OCI-LY1 (cell line): ENCODE data around the gene GNG12.

Experiments used
- H2AFZ ChIP-seq: fragments of 200-600 bp; sonication (generic), shearing (Covaris generic); 2 replicates; pipeline ENCODE4 v1.6.0; 2014; ENCODE audit warnings: antibody characterized with exemption, mild to moderate bottlenecking, low read length
- H3F3A ChIP-seq: fragments of 200-600 bp; sonication (generic), shearing (Covaris generic); 2 replicates; pipeline ENCODE4 v1.6.0; 2014; ENCODE audit warnings: mild to moderate bottlenecking, antibody characterized with exemption, low read length, moderate library complexity; ENCODE audit not compliant: insufficient read depth
- H3K27ac ChIP-seq: fragments of 200-600 bp; sonication (generic); 2 replicates; pipeline ENCODE4 v1.5.1; 2014; ENCODE audit warnings: low read length, mixed run types, mild to moderate bottlenecking, low read depth; ENCODE audit not compliant: poor library complexity, severe bottlenecking
- H3K27me3 ChIP-seq: fragments of 200-600 bp; sonication (generic); 2 replicates; pipeline ENCODE4 v1.6.0; 2014; ENCODE audit warnings: antibody characterized with exemption, mild to moderate bottlenecking, low read length, moderate library complexity; ENCODE audit not compliant: insufficient read depth
- H3K36me3 ChIP-seq: fragments of 200-600 bp; sonication (generic); 2 replicates; pipeline ENCODE4 v1.6.1; 2014; ENCODE audit warnings: mild to moderate bottlenecking, antibody characterized with exemption, low read length, moderate library complexity, mixed read lengths; ENCODE audit not compliant: insufficient read depth
- H3K4me1 ChIP-seq: fragments of 200-600 bp; sonication (generic); 2 replicates; pipeline ENCODE4 v1.5.1; 2014; ENCODE audit warnings: mild to moderate bottlenecking, low read length, moderate library complexity; ENCODE audit not compliant: insufficient read depth, severe bottlenecking
- H3K4me2 ChIP-seq: fragments of 200-600 bp; sonication (generic), shearing (Covaris generic); 2 replicates; pipeline ENCODE4 v1.6.1; 2014; ENCODE audit warnings: low read length
- H3K4me3 ChIP-seq: fragments of 200-600 bp; sonication (generic); 2 replicates; pipeline ENCODE4 v1.5.1; 2014; ENCODE audit warnings: low read length, low read depth, mild to moderate bottlenecking, mixed read lengths; ENCODE audit not compliant: poor library complexity, severe bottlenecking
- H3K79me2 ChIP-seq: fragments of 200-600 bp; shearing (Covaris generic); 2 replicates; pipeline ENCODE4 v1.6.1; 2016; ENCODE audit warnings: mixed run types, low read length, mixed read lengths; ENCODE audit not compliant: insufficient read depth
- H3K9ac ChIP-seq: fragments of 200-600 bp; sonication (generic), shearing (Covaris generic); 2 replicates; pipeline ENCODE4 v1.6.1; 2014; ENCODE audit warnings: mild to moderate bottlenecking, low read length, mixed read lengths
- H3K9me2 ChIP-seq: fragments of 200-600 bp; sonication (generic), shearing (Covaris generic); 2 replicates; pipeline ENCODE4 v1.6.1; 2014; ENCODE audit warnings: low read depth, mild to moderate bottlenecking, low read length, mixed read lengths
- H3K9me3 ChIP-seq: fragments of 200-600 bp; shearing (Covaris generic); 2 replicates; pipeline ENCODE4 v1.6.1; 2014; ENCODE audit warnings: low read length, mixed read lengths
- H4K20me1 ChIP-seq: fragments of 200-600 bp; sonication (generic), shearing (Covaris generic); 2 replicates; pipeline ENCODE4 v1.6.0; 2016; ENCODE audit warnings: mild to moderate bottlenecking, low read length; ENCODE audit not compliant: insufficient read depth
- EZH2 ChIP-seq: fragments of 200-600 bp; sonication (generic), shearing (Covaris generic); IDR thresholded peaks from 2 replicates; pipeline ENCODE4 v1.8.0; 2017; ENCODE audit warnings: borderline replicate concordance, mixed run types, mild to moderate bottlenecking, antibody characterized with exemption, low read length, moderate library complexity, mixed read lengths
- TF ChIP-seq, protein P1 (sequence below): fragments of 200-600 bp; sonication (generic), shearing (Covaris generic); IDR thresholded peaks from 2 replicates; pipeline ENCODE4 v1.5.1; 2017; ENCODE audit warnings: mild to moderate bottlenecking, antibody characterized with exemption, low read length, moderate library complexity, mixed read lengths

GNG12 gene

DNA sequence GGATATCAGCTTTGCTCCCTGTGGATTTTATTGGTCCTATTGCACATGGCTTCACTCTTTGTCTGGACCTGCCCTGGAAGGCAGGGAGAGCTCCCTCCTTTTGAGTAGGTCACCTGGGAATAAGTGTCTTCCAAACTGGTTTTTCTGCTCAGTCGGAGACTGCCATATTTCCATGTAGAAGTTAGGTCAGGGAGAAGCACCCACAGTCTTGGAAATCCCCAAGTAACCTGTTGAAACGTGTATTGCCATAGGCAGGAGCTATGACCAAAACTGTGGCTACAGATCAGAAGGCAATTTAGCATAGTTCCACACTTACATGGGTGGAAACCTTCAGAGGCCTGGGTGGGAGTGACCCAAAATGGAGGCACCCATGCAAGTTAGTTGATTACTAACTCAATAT is 3.5 kb upstream of the GNG12 start:
- H3K36me3 ChIP-seq: no peaks in the 10 kb centered on the region
- H2AFZ ChIP-seq: no peak overlapping the region
- H3K27ac ChIP-seq: no peak overlapping the region
- no peaks in the 10 kb centered on the region for H3K79me2 ChIP-seq
- no peak overlapping the region for H3K4me2 ChIP-seq
- H3K27me3 ChIP-seq: no peaks in the 10 kb centered on the region
- H4K20me1 ChIP-seq: no peaks in the 10 kb centered on the region
- no peaks in the 10 kb centered on the region for H3K9me2 ChIP-seq
- H3K9me3 ChIP-seq: no peaks in the 10 kb centered on the region
- no peaks in the 10 kb centered on the region for H3F3A ChIP-seq
- H3K9ac ChIP-seq: no peak overlapping the region
- no peaks in the 10 kb centered on the region for H3K4me1 ChIP-seq
- no peak for TF ChIP-seq EZH2
- TF ChIP-seq, protein P1, sequence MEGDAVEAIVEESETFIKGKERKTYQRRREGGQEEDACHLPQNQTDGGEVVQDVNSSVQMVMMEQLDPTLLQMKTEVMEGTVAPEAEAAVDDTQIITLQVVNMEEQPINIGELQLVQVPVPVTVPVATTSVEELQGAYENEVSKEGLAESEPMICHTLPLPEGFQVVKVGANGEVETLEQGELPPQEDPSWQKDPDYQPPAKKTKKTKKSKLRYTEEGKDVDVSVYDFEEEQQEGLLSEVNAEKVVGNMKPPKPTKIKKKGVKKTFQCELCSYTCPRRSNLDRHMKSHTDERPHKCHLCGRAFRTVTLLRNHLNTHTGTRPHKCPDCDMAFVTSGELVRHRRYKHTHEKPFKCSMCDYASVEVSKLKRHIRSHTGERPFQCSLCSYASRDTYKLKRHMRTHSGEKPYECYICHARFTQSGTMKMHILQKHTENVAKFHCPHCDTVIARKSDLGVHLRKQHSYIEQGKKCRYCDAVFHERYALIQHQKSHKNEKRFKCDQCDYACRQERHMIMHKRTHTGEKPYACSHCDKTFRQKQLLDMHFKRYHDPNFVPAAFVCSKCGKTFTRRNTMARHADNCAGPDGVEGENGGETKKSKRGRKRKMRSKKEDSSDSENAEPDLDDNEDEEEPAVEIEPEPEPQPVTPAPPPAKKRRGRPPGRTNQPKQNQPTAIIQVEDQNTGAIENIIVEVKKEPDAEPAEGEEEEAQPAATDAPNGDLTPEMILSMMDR: no peak
- no peak overlapping the region for H3K4me3 ChIP-seq

DNA sequence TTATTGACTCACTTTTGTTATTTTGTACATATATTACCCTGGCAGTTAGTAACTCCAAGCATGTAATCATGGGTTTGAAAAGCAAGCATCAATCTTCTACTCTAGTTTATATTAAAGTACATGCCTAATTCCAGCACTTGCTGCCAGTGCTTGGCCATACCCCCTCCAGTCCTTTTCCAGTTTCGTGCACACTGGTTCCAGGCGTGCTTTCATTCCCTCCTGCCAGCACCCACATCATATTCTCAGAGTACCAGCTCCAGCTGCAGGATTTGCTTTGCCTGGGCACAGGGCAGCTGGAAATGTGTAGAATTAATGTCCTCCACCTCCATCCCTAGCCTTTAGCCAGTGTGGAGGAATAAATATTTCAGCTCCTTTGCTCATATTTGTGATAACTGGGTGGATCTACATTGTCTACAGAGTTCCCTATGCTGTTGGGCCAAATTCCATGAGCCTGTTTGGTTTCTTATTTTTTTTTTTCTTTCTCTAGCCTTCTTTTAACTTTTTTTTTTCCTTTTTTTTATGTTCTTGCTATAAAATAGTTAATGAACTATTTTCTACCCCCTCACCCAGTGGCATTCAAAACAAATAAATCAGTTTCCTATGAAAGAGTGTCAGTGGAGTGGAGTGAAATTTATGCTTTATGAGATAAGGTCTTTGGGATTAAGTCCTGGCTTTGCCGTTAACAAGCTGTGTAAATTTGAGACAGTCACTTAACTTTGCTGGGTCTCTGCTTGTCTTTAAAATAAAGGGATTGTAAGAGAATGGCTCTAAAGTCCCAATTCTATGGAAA is 2.6 kb upstream of the GNG12 start:
- Histone ChIP-seq H3K9me2 (no peaks in the 10 kb centered on the region), H3K79me2 (no peaks in the 10 kb centered on the region), H4K20me1 (no peaks in the 10 kb centered on the region), H3K27me3 (no peaks in the 10 kb centered on the region), H3K36me3 (no peaks in the 10 kb centered on the region), H3K4me3 (no peak overlapping the region), H3K4me2 (no peak overlapping the region), H3K9me3 (no peaks in the 10 kb centered on the region), H3K9ac (no peak overlapping the region), H3K27ac (no peak overlapping the region), H2AFZ (no peak overlapping the region), H3F3A (no peaks in the 10 kb centered on the region), H3K4me1 (no peaks in the 10 kb centered on the region)
- TF ChIP-seq EZH2: no peak
- TF ChIP-seq, protein P1: no peak

DNA sequence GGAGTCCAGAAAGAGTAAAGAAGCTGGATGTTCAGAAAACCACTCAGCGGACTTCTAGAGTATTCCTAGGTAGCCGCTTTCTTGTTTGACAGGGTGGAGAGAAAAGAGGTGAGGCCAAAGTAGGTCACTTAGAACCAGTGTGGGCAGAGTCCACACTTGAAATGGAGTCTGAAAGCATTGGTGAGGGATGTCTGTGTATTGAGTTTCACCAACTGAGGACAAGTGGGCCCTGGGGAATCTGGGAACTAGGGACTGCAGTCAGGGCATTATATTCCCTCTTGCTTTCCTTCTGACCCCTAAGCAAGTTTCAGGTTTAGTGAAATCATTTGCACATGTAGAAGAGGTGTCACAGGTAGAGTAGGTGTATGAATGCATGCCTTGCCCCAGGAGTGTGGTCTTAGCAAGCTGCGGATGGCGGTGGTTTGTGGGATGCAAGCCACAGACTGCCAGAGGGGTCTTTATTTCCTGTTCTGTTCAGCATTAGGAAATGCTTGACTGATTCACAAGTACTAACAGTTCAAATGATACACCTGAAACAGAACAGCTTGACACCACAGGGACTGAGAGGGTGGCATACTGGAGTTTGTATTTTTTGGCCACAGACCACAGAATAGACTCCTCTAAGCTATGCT is 1.1 kb upstream of the GNG12 start:
- Histone ChIP-seq H3K79me2 (no peaks in the 10 kb centered on the region), H3F3A (no peaks in the 10 kb centered on the region), H3K4me1 (no peaks in the 10 kb centered on the region), H3K4me3 (no peak overlapping the region), H3K36me3 (no peaks in the 10 kb centered on the region), H3K9ac (no peak overlapping the region), H2AFZ (no peak overlapping the region), H3K4me2 (no peak overlapping the region), H3K9me2 (no peaks in the 10 kb centered on the region), H3K27me3 (no peaks in the 10 kb centered on the region), H3K9me3 (no peaks in the 10 kb centered on the region), H3K27ac (no peak overlapping the region), H4K20me1 (no peaks in the 10 kb centered on the region)
- TF ChIP-seq, protein P1: no peak
- no peak for TF ChIP-seq EZH2
